WTC11 (cell line): ENCODE data around the gene FOXN3.

ENCODE experiments used
- ESRRA ChIP-seq: sonication (generic); formaldehyde crosslinking; IDR thresholded peaks from 2 replicates; pipeline ENCODE4 v1.8.1; 2022; ENCODE audit warnings: mild to moderate bottlenecking, missing genetic modification reagents, borderline replicate concordance
- RELA ChIP-seq: sonication (generic); formaldehyde crosslinking; IDR thresholded peaks from 2 replicates; pipeline ENCODE4 v1.8.1; 2022; ENCODE audit warnings: missing genetic modification reagents, mild to moderate bottlenecking, borderline replicate concordance
- ZNF396 ChIP-seq: fragments of 250-450 bp; sonication (Bioruptor Pico); IDR thresholded peaks from 2 replicates; pipeline ENCODE4 v1.8.0; 2021; ENCODE audit warnings: mild to moderate bottlenecking, moderate library complexity, borderline replicate concordance
- TF ChIP-seq, protein P1 (sequence below): fragments of 200-600 bp; IDR thresholded peaks from 2 replicates; pipeline ENCODE4 v1.8.0; 2022; ENCODE audit warnings: antibody characterized with exemption
- TF ChIP-seq, protein P2 (sequence below): sonication (generic); formaldehyde crosslinking; IDR thresholded peaks from 2 replicates; pipeline ENCODE4 v1.8.1; 2023; ENCODE audit warnings: mild to moderate bottlenecking, missing genetic modification reagents, moderate library complexity

DNA sequence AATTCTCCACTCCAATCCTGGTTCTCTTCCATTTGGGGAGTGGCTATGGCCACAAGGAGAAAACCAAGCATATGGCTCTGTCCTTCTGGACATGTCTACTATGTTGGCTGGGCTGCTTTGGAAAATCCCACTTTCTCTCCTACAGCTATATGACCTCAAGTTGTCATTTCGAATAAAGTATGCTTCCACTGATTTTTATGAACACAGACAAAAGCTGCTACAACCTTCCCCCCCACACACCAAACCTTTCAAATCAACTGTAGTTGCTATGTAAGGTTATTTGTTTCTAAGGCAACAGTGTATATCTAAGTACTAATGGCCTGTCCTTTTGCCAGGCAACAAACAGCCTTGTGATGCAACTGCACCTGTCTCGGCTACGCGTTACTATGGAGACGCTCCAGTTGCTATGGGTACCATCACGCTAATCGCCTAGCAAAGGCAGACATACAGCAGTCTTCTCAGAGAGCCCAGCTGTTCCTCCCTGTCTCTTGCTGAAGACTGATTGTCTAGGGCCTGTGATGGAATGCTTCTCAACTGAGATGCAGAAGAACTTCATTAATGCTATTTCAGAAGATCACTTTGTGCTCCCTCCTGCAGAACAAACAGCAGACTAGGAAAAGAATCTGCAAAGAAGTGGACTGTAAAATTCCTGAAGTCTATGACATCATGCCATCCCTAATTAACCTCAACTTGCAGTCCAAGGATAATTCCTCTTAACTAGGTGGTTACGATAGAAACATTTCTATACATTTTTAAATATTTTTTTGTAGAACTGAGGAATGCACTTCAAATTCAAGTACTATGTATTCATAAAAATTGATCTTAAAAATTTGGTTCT, 67.6 kb downstream of the FOXN3 start:
- TF ChIP-seq, protein P1, sequence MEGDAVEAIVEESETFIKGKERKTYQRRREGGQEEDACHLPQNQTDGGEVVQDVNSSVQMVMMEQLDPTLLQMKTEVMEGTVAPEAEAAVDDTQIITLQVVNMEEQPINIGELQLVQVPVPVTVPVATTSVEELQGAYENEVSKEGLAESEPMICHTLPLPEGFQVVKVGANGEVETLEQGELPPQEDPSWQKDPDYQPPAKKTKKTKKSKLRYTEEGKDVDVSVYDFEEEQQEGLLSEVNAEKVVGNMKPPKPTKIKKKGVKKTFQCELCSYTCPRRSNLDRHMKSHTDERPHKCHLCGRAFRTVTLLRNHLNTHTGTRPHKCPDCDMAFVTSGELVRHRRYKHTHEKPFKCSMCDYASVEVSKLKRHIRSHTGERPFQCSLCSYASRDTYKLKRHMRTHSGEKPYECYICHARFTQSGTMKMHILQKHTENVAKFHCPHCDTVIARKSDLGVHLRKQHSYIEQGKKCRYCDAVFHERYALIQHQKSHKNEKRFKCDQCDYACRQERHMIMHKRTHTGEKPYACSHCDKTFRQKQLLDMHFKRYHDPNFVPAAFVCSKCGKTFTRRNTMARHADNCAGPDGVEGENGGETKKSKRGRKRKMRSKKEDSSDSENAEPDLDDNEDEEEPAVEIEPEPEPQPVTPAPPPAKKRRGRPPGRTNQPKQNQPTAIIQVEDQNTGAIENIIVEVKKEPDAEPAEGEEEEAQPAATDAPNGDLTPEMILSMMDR = no peak
- TF ChIP-seq, protein P2, sequence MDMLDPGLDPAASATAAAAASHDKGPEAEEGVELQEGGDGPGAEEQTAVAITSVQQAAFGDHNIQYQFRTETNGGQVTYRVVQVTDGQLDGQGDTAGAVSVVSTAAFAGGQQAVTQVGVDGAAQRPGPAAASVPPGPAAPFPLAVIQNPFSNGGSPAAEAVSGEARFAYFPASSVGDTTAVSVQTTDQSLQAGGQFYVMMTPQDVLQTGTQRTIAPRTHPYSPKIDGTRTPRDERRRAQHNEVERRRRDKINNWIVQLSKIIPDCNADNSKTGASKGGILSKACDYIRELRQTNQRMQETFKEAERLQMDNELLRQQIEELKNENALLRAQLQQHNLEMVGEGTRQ = no peak
- no peak for TF ChIP-seq RELA (CRISPR knock-in tag)
- TF ChIP-seq ESRRA (CRISPR knock-in tag) = no peak
- TF ChIP-seq ZNF396 = no peak
